Kasumi-1 (cell line): Measurements from ENCODE around the gene PPM1H.
A peak's percentile ranks its signal among the peaks of the same experiment; 100 is the strongest.

ENCODE experiments used
- DNase-seq, 2 experiments: peaks; one replicate each; lab custom pipeline; 2025; lab: John Stamatoyannopoulos, UW

The PPM1H gene

DNA sequence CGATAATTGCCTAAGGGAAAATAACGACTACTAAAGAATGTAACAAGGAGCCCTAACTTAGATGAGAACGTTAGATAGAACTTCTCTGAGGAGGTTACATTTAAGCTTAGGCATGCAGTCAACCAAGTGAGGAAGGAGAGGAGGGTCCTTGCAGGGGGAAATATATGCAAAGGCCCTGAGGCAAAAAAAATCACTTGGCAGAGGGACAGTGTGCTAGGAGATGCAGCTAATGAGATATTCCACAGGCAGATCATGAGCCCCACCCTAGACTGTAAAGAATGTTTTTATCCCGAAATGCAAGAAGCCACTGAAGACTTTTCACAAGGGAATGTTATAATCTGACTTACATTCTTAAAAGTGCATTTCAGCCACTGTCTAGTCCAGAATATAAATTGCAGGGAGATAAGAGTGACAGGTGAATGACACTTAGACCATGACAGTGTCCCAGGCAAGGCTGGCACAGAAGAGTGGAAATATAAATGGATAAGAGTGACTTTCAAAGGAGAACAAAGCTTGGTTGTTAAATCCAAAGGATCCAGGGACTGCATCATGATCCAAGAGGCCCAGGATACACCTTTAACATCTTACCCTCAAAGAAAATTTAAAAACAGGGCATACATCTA lies 61.0 kb downstream of the PPM1H start:
- DNase-seq = no peak

DNA sequence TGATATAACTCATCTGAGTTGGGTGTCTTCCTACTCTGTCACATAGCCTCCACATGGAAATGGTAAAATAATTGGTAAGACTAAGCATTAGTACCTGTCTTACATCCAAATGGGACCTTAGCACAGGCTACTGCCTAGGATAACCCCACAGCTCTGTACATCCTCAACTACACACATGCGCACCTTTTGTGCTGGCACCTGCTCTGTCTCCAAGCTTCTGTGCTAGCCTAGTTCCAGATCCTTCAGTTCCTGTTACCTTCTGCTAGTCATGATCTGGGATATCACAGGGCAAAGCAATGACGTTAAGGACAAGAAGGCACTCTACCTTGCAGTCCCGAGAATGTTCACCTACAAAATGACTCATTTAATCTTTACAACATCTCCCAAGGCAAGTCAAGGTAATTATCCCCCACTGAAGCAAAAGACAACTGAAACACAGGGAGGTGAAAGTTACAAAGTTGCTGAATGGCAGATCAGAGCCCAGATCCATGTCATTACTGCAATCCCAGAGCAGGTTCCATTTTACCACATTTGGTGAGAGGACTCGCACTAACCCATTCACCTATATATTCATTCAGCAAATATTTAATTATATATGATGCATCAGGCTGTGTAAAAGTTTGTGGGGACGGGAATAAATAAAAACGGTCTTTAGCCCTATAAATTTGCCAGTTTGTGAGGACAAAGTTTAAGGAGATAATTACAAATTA lies 61.7 kb downstream of the PPM1H start:
- no peak for DNase-seq

DNA sequence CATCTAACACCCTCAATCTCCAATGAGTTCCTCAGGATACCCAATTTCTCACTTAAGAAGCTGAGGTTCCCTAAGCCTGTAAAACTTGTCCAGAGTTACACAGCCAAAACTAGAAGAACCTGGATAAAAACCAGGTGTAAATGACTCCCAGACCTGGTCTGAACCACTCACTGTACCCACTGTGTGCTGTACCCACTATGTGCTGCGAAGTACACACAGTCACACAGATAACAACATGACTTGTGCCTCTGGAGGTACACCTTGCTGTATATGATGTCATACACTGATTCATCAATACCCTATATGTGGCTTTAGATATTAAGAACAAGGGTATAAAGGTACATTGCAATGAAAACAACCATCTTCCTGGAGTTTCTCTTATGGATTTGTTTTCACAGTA lies 66.1 kb downstream of the PPM1H start:
- DNase-seq = no peak

DNA sequence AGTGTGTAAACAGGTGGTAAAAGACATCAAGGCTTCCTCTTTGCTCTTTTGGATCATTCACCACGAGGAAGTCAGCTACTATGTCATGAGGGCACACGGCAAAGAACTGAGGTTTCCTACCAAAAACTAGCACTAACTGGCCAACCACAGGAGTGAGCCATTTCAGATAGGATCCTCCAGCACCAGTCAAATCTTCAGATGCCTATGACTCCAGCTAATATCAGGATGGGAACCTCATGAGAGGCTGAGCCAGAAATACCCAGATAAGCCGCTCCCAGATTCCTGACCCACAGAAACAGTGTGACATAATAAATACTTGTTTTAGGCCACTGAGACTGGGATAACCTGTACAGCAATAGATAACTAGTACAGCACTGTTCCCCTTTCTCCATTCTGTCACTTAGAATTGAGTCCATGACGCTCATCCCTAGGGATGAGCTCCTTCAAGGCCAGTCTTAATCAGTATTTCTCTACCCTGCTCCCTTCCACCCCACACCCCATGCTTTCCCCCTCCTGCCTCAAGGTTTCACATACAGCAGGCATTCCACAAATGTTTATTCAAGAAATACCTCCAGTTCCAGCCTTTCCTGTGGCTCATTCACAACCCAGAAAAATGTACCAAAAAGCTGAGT lies 68.4 kb downstream of the PPM1H start:
- DNase-seq = no peak

DNA sequence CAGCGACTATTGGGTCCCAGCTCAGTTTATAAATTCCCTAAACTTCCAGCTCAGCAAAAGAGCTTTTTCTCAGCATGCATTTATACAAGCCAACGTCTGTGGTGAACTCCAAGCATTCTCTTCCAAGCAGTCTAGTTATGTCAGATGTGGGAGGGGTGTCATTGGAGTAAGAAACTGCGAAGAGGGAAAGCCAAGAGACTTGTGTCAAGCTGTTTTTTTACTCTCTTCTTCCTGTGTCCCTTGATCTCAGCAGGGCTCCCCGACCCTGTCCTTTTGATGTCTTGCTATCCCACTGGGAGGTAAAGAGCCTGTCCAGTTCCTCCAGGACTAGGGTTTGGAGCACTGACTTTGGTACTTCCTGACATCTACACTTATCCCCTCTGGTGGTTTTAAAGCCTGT lies 69.0 kb downstream of the PPM1H start:
- no peak for DNase-seq

DNA sequence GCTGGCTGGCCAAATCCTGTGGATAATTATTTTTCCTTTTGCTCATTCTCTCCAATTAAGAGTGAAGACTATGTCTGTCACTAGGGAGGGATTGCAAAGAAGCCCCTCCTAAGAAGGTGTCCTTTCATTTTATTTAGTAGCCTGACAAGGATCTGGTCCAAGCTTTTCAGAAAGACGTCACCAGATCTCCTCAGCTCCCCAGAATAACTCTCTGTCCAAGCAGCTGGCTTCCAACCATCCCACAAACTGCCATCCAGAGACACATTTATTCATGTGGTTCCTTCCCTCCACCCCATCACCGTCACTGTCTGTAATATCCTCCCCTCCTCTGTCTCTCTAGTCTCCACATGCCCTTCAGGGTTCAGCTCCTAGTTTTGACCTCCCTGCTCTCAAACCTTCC lies 69.9 kb downstream of the PPM1H start:
- DNase-seq = no peak

DNA sequence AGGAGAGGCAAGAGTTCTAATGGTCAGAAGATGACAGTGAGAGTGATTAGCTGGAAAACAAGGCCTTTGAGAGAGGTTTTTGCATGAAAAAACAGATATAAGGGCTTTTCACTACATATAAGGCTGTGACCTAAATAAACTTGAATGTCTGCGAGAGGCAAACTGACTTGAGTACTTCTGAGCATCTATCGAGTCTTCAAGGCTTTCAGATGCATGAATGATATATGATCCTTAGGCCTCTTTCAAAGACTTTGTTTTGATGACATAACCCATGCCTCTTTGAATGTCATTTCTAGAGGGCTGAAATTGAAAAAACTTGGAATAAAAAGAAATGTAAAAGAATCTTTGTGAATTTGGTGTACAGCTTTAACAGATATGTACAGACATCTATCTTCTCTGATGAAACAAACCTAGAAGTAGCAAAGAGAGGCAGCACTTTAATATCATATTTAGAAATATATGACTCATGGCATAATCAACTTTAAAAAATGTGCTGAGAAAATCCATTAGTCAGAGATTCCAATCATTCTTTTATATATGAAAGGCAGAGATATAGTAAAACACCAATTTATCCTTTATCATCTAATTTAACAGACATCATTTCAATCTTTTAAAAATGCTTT lies 72.6 kb downstream of the PPM1H start:
- DNase-seq = no peak

DNA sequence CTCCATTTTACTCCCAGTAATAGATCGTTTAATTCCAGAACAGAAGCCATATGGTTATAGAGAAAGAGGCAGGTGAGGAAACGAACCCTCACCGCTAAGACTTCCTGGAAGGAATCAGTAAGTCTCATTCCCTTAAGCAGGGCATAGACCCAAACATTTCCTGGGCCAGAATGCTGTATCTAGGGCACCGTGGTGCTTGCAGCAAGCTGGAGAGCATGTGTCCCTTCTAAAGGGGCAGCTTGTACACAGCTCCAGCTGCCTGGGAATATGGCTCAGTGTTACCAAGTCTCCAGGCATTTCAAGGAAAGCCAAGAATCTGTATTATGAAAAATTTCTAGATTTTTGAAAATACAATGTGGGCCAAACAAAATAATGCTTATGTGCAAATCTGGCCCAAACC lies 73.4 kb downstream of the PPM1H start:
- DNase-seq = no peak

DNA sequence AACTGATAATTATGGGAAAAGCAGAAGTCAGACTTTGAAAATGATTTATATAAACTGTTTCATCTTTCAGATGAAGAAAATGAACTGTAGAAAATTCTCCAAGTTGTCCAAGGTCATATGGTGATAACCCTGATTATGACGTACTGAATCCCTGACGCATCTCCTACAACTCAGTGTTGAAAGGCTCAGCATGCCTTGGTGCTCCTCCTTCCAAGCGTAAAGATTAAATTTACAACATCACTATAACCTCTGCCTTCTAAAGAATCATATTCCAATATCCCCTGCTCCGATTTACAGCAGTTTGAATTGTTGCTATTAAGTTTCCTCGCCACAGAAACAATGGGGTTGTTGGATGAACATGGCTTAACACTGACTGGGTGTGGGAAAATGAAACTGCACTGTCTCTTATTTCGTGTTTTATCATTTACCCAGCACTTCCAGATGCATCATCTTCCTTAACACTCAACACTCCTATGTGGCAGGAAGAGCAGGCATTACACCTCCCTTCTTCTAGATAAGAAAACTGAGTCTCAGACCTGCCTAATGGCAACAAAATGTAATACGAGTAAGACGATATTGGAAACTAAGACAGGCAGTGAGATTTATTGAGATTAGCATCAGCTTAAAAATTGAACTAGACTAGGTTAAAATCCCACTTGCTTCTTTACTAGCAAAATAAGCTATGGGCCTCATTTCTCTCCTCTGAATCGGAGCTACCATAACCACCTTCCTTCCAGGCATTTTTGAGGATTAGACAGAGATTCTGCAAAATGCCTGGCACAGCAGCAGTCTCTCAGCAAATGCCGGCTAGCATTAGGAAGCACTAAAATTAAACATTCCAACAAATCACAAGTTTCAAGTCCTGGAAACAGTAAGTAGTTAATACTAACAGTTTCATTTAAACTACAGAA lies 74.2 kb downstream of the PPM1H start:
- no peak for DNase-seq

DNA sequence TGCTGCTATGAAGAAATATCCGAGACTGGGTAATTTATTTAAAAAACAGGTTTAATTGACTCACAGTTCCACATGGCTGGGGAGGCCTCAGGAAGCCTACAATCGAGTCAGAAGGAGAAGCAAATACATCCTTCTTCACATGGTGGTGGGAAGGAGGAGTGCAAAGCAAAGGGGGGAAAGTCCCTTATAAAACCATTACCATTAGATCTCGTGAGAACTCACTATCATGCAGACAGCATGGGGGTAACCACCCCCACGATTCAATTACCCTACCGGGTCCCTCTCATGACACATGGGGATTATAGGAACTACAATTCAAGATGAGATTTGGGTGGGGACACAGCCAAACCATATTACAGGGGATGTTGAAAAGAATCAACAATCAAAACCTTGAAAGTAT lies 74.9 kb downstream of the PPM1H start:
- DNase-seq = no peak

DNA sequence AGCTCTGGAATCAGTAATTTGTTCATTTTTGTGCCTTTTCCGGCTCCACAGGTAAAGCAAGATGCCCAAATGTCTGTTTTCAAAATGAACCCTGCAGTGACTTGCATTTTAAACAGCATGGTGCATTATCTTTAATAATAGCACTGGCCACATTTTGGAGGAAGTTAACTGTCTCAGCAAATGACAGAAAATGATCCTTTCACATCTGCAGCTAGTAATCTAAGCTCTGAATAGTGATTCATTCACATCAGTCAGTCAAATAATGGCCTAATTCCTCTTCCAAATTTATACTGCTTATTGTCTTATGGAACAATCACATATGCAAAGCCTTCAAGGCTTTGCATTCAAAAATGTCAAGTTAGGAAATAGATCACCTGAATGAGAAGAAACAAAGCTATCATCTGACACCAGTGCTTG lies 75.6 kb downstream of the PPM1H start:
- DNase-seq = no peak

DNA sequence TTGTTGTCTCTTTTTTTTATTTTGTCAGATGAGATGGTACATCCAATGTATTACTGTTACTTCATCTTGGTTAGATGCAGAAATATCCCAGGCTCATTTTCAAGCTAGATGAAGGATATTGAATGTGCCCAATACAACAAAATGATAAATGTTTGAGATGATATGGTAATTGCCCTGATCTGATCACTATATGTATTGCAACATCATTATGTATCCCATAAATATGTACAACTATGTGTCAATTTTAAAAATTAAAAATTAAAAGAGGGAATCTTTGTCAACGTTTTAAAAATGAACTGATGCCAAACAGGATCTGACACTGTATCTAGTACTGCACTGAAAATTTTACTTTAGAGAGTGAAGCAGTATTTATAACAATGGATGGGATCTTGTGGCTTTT lies 78.5 kb downstream of the PPM1H start:
- no peak for DNase-seq

DNA sequence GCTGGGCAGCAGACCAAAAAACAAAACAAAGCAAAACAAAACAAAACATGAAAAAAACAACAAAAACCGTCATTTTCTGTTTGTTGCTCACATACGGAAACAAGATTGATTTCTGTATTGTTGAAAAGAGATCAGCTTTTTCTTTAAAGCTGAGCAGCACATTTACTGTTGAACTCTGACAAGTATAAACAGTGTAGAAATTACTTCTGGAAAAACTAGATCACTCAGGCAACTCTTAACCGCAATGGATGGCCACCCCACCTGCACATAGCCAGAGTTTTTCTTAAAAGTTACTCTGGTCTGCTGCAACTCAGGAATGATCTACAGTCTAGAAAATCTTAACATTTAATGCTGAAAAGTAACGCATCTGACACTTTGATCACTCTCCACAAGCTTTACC lies 80.9 kb downstream of the PPM1H start:
- DNase-seq = no peak

DNA sequence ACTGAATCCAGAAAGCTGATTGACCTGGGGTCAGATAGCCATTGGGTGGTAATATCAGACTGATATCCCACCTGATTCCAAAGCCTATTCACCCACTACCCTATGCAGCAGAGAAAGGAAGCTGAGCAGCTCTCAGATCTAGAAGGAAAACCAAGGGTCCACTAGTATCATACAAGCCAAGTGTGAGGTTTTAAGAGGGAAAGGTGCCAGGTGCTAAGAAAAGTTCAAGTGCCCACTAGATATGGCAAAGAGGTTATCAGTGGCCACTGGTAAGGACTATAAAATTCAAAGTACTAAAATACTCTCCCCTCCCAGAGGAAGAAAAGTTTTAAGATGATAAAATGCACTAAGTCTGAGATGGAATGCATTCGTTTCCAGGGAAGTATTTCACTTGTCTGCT lies 85.6 kb downstream of the PPM1H start:
- no peak for DNase-seq

DNA sequence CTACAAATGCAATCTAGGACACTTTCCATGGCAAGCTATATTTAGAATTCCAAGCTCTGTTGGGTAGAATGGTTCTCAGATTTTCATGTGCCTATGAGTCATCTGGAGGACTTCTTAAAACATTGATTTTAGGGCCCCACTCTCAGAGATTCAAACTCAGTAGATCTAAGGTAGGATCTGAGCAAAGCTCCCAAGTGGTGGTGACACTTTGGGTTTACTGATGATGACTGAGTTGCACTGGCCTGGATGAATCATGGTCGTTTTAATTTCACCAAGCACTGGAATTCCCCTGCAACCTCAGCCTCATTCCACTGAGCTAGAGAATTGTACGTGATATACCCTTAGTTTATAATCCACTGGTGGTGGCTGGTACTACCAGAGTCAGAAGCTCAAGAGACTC lies 86.5 kb downstream of the PPM1H start:
- DNase-seq = no peak

DNA sequence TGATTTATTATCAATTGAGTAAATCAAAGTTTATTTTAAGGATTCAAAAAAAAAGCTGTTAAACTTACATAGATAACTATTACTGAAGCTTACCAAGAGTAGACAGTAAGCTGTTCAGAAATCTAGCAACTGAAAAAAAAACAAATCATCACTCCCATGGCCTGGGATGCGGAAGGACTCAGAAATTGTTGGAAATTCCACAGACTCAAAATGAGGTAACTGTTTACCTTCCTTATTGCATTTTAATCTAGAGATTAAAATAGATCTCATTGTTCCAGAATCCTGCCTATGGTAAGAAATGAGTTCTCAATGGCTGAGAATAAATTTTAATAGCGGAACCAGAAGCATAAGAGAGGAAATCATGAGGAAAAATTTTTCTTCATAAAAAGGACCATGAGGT lies 87.2 kb downstream of the PPM1H start:
- DNase-seq = no peak

DNA sequence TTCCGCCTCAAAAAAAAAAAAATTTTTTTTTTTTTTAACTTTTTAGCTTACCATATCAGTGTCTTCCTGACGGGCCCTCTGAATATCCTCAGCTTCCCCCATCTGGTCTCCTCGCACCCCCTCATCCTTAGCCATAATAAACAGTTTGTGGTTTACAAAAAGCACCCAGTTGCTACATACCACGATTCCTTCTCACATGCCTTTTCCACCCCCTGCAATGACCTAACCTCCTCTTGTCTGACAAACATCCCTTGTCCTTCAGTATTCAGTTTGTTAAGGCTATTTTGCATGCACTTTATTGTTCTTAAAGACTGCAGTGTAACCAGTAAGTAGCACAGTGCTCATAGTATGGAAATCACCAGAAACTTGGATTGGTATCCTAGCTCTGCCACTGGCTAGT lies 88.5 kb downstream of the PPM1H start:
- no peak for DNase-seq

DNA sequence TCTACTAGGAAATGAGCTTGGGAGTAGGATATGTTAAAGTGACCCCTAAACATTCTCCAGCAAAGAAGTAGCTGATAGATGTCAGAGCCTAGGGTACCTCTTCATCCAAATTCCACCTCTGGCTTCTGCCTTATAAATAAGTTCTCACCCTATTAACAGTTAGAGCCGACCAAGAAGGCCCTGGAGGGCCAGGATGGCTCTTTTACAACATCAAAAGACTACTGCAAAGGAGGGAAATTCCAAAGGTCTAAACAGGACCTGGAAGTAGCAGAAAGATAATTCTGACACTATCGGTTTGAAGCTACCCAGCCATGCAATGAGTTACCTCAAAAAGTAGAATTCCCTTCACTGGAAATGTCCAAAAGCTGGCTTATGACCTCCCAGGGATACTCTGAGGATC lies 90.0 kb downstream of the PPM1H start:
- no peak for DNase-seq

DNA sequence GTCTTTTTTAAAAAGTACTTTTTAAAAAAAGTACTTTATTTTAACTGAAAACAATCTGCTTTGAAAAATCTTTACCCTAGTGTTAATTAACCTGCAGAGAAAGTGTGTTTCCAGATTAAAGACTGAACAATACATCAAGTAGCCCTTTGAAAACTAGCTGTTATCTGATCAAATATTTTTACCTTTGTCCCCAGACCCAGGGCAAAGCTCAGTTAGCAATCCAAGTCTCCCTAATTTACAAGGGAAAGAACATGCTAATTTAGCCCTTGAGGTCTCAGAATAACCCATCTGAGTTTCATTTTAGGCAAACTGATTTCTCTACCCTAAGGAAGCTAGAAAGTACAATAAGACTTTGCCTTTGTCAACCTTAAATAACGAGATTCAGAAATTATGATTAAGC lies 91.2 kb downstream of the PPM1H start:
- no peak for DNase-seq

DNA sequence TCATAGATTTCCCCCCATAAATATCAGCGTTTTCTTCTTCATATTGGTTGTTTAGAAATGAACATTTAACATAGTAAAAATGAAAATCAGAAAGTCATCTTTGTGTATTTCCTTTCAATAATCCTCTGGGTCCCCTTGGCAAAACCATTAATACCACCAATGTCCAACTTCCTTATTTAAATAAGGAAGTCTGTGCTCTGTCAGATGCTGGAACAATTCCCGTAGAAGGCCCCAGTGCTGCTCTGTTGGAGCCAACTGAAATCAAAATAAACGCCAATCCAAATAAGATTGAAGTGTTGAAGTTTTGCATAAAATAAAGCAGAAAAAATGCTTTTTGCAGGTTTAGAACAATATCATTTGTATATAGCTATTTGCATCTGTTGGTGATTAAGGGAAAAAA lies 93.1 kb downstream of the PPM1H start:
- DNase-seq = peak; percentile 71 to 74

DNA sequence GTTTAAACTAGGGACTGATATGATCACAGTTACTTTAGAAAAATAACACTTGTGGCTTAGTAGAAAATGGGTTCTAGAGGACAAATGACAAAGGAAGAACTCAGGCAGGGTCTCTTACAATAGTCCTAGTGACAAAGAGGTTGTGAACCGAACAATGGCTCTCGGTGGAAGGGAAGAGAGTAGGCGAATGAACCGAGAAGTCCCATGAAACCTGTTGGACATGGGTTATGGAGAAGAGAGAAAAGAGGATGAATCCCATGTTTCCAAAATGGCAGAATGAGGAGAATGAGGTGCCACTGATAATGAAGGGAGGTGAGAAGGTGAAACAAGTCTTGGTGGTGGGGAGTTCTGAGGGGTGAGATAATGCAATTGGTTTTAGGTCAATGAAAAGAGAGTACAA lies 94.1 kb downstream of the PPM1H start:
- DNase-seq = no peak
